Endothelial cell of umbilical vein (primary cell): ENCODE measurements around the gene ALS2. TPM values are rescaled to one million over a fixed set of nuclear protein-coding genes. Genes with fewer than 3 reads are reported as not detected.

ENCODE experiments used
- BruUV-seq: library from RNA; stranded (reverse); fragments of 400-500 nt; replicated peaks from 2 replicates; lab custom pipeline; 2021; lab: Mats Ljungman, UMichigan
- CTCF ChIA-PET: fragments of 300-600, 350-600 bp; sonication (Branson Sonifier 250); formaldehyde crosslinking; loops from one replicate; lab custom pipeline; 2021; ENCODE audit warnings: antibody characterized with exemption, inconsistent platforms; lab: Charles Lee
- POLR2A ChIA-PET: fragments of 300-600, 350-600 bp; sonication (Branson Sonifier 250); formaldehyde crosslinking; loops from one replicate; lab custom pipeline; 2021; ENCODE audit warnings: antibody characterized with exemption, inconsistent platforms; lab: Charles Lee
- DNase-seq: peaks from one replicate; pipeline ENCODE4 v3.0.0-alpha.2; 2011; ENCODE audit warnings: low read depth, low spot score
- FAIRE-seq: peaks from 2 replicates; lab custom pipeline; 2011; peaks lifted over from hg19 to GRCh38; lab: Jason Lieb, UNC
- H2AFZ ChIP-seq: 2 replicates; pipeline ENCODE4 v1.6.0; 2012; ENCODE audit warnings: low read depth, low read length, control low read depth, inconsistent platforms
- H3K27ac ChIP-seq: 2 replicates; pipeline ENCODE4 v1.5.1; 2011; ENCODE audit warnings: low read depth, mild to moderate bottlenecking, control low read depth, low read length, moderate library complexity; ENCODE audit not compliant: insufficient read depth
- H3K27me3 ChIP-seq, 2 experiments: 2 replicates each; pipeline versions ENCODE4 v1.6.0 to v1.6.1; 2011; ENCODE audit warnings: low read length in 2 of 2, mixed read lengths in 1 of 2; ENCODE audit not compliant: control insufficient read depth in 2 of 2, insufficient read depth in 2 of 2
- H3K36me3 ChIP-seq, 2 experiments: 2 replicates in 1 of 2; 3 replicates in 1 of 2; pipeline ENCODE4 v1.5.1; 2011; ENCODE audit warnings: low read length in 2 of 2, mild to moderate bottlenecking in 1 of 2, moderate library complexity in 1 of 2; ENCODE audit not compliant: control insufficient read depth in 2 of 2, insufficient read depth in 2 of 2; ENCODE audit errors: extremely low read depth in 1 of 2
- H3K4me1 ChIP-seq: 3 replicates; pipeline ENCODE4 v1.5.1; 2011; ENCODE audit warnings: mild to moderate bottlenecking, low read length; ENCODE audit not compliant: control insufficient read depth, insufficient read depth; ENCODE audit errors: extremely low read depth
- H3K4me2 ChIP-seq: 2 replicates; pipeline ENCODE4 v1.6.1; 2011; ENCODE audit warnings: low read length, control low read depth, mixed read lengths; ENCODE audit not compliant: insufficient read depth
- H3K4me3 ChIP-seq, 3 experiments: fragments of 200-600 bp in 1 of 3; sonication (generic), shearing (Covaris generic) in 1 of 3; replicated peaks in 1 of 3; 2 replicates each; pipeline ENCODE4 v1.5.1; 2011 to 2016; ENCODE audit warnings: control low read depth in 3 of 3, low read length in 3 of 3, mild to moderate bottlenecking in 2 of 3, inconsistent platforms in 1 of 3, low read depth in 1 of 3, moderate library complexity in 1 of 3; ENCODE audit not compliant: insufficient read depth in 1 of 3
- H3K79me2 ChIP-seq: 2 replicates; pipeline ENCODE4 v1.6.0; 2012; ENCODE audit warnings: low read length, inconsistent platforms; ENCODE audit not compliant: control insufficient read depth, insufficient read depth
- H3K9ac ChIP-seq: replicated peaks from 2 replicates; pipeline ENCODE3; 2011; ENCODE audit warnings: low read length, control low read depth; ENCODE audit not compliant: insufficient read depth; ENCODE audit errors: extremely low read depth
- H3K9me1 ChIP-seq: replicated peaks from 3 replicates; pipeline ENCODE4 v1.6.0; 2011; ENCODE audit warnings: mild to moderate bottlenecking, low read length; ENCODE audit not compliant: control insufficient read depth, insufficient read depth; ENCODE audit errors: extremely low read depth
- H3K9me3 ChIP-seq: replicated peaks from 2 replicates; pipeline ENCODE4 v1.5.1; 2012; ENCODE audit warnings: low read length, inconsistent platforms; ENCODE audit not compliant: control insufficient read depth, insufficient read depth
- H4K20me1 ChIP-seq: replicated peaks from 2 replicates; pipeline ENCODE3; 2011; ENCODE audit warnings: mild to moderate bottlenecking, low read length; ENCODE audit not compliant: control insufficient read depth, insufficient read depth; ENCODE audit errors: extremely low read depth
- EZH2 ChIP-seq: IDR thresholded peaks from 2 replicates; pipeline ENCODE4 v1.6.1; 2012; ENCODE audit warnings: borderline replicate concordance, low read depth, mild to moderate bottlenecking, moderate library complexity, low read length, inconsistent platforms; ENCODE audit not compliant: severe bottlenecking
- FOS ChIP-seq: IDR thresholded peaks from 2 replicates; pipeline ENCODE4 v1.6.1; 2011; ENCODE audit warnings: mild to moderate bottlenecking, low read length, moderate library complexity, borderline replicate concordance; ENCODE audit not compliant: insufficient read depth
- GATA2 ChIP-seq: IDR thresholded peaks from 2 replicates; pipeline ENCODE4 v1.7.0; 2011; ENCODE audit warnings: low read depth, mild to moderate bottlenecking, moderate library complexity, mixed read lengths, low read length; ENCODE audit not compliant: insufficient read length, insufficient read depth
- JUN ChIP-seq: IDR thresholded peaks from 2 replicates; pipeline ENCODE4 v1.6.1; 2011; ENCODE audit warnings: borderline replicate concordance, low read depth; ENCODE audit not compliant: insufficient read length, insufficient read depth
- MYC ChIP-seq: IDR thresholded peaks from one replicate; pipeline ENCODE4 v1.6.1; 2011; ENCODE audit warnings: mild to moderate bottlenecking, low read depth, low read length
- POLR2A ChIP-seq: IDR thresholded peaks from 2 replicates; pipeline ENCODE4 v1.6.1; 2012; ENCODE audit warnings: low read depth, mild to moderate bottlenecking, control low read depth, low read length
- POLR2AphosphoS5 ChIP-seq: IDR thresholded peaks from 2 replicates; pipeline ENCODE4 v1.6.1; 2012; ENCODE audit warnings: low read depth, mild to moderate bottlenecking, control low read depth, low read length, moderate library complexity; ENCODE audit not compliant: insufficient read depth
- dilution Hi-C: fragments of 300-500 bp; cut with MboI; formaldehyde crosslinking; loops from one replicate; pipeline ENCODE4 v1.15.0; 2019; ENCODE audit warnings: low sequenced_read_pairs; ENCODE audit not compliant: extremely low pct_ligation_motif_present
- intact Hi-C: fragments of 100-400 bp; cut with micrococcal nuclease; formaldehyde crosslinking; loops from one replicate; pipeline ENCODE4 v1.10.0; 2022
- polyA plus RNA-seq, 4 experiments: library from polyadenylated mRNA; depleted of rRNA in 3 of 4; stranded (reverse) in 3 of 4; unstranded in 1 of 4; fragments of >200 nt; gene quantifications; 2 replicates each; pipeline versions ENCODE4 v1.2.1 to v1.2.3, GENCODE V29; 2011 to 2012; ENCODE audit warnings: missing spikeins in 1 of 4
- total RNA-seq: library from RNA; stranded (reverse); gene quantifications from 2 replicates; pipeline ENCODE4 v1.2.3, GENCODE V29; 2021
- TF ChIP-seq, protein P1 (sequence below): IDR thresholded peaks from 2 replicates; pipeline ENCODE4 v1.6.1; 2011; ENCODE audit not compliant: insufficient read depth, insufficient read length
- TF ChIP-seq, protein P2 (sequence below), 2 donors: IDR thresholded peaks; 1 replicate in 1 of 2; 2 replicates in 1 of 2; pipeline ENCODE4 v1.5.1; 2011; ENCODE audit warnings: low read length in 2 of 2, mild to moderate bottlenecking in 2 of 2, moderate library complexity in 2 of 2, control low read depth in 1 of 2, inconsistent platforms in 1 of 2, low read depth in 1 of 2; ENCODE audit not compliant: insufficient read depth in 1 of 2; ENCODE audit errors: extremely low read depth in 1 of 2

ALS2 gene
- total and polyA plus RNA-seq, 2 donors (not counting 3 experiments of a cell fraction or from before 2014, with no cell fraction given), result 13.1 to 36.1 TPM

DNA sequence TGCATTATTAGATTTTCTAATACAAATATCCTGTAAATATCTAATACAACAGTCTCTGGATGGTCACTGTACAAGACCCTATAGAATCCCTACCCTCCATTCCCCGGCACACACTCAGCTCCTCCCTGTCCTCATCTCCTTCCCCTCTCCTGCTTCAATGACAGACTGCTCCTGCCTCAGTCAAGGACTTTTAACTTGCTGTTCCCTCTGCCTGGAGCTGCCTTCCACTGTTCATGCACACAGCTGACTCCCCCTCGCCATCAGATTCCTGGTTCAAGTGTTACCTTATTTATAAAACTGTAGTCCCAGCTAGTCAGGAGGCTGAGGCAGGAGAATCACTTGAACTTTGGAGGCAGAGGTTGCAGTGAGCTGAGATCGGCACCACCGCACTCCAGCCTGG, 28.9 kb upstream of the ALS2 start:
- Histone ChIP-seq H3K27ac (no peak overlapping the region), H3K4me1 (no peaks in the 10 kb centered on the region), H2AFZ (no peak overlapping the region), H3K36me3 (no peaks in the 10 kb centered on the region), H3K9me3 (no peaks in the 10 kb centered on the region), H4K20me1 (no peaks in the 10 kb centered on the region), H3K4me3 (no peak overlapping the region), H3K79me2 (no peaks in the 10 kb centered on the region), H3K27me3 (peaks cover 34 to 45% of the 10 kb centered on the region in 2 experiments), H3K4me2 (no peak overlapping the region), H3K9ac (no peak overlapping the region), H3K9me1 (no peaks in the 10 kb centered on the region)
- no TSS peak for BruUV-seq
- dilution Hi-C loops (no loop called here), intact Hi-C loops (no loop called here)
- no peak for TF ChIP-seq JUN
- no peak for TF ChIP-seq POLR2A
- TF ChIP-seq, protein P1, sequence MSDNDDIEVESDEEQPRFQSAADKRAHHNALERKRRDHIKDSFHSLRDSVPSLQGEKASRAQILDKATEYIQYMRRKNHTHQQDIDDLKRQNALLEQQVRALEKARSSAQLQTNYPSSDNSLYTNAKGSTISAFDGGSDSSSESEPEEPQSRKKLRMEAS, result no peak
- no peak for TF ChIP-seq FOS
- TF ChIP-seq, protein P2, sequence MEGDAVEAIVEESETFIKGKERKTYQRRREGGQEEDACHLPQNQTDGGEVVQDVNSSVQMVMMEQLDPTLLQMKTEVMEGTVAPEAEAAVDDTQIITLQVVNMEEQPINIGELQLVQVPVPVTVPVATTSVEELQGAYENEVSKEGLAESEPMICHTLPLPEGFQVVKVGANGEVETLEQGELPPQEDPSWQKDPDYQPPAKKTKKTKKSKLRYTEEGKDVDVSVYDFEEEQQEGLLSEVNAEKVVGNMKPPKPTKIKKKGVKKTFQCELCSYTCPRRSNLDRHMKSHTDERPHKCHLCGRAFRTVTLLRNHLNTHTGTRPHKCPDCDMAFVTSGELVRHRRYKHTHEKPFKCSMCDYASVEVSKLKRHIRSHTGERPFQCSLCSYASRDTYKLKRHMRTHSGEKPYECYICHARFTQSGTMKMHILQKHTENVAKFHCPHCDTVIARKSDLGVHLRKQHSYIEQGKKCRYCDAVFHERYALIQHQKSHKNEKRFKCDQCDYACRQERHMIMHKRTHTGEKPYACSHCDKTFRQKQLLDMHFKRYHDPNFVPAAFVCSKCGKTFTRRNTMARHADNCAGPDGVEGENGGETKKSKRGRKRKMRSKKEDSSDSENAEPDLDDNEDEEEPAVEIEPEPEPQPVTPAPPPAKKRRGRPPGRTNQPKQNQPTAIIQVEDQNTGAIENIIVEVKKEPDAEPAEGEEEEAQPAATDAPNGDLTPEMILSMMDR (IDR thresholded peaks at IDR 0.05; ENCODE audit: extremely low read depth in 1 of 2, insufficient read depth in 1 of 2, low read depth in 1 of 2, low read length in 2 of 2), result no peak
- TF ChIP-seq EZH2, result no peak
- no peak for TF ChIP-seq GATA2
- no peak for TF ChIP-seq MYC
- no peak for TF ChIP-seq POLR2AphosphoS5
- DNase-seq (no peak), FAIRE-seq (no peak)
- POLR2A ChIA-PET, result no interaction called here
- CTCF ChIA-PET, result no interaction called here
